NCI-H2081 treated with DMSO at 0.1 percent for 48 hours (cell line): ENCODE measurements around the gene NEUROG1.

Experiments
- DNase-seq: peaks from one replicate; lab custom pipeline; 2025; lab: John Stamatoyannopoulos, UW

Gene NEUROG1

GRCh38 chr5:135535820-135536801 lies at the start of gene NEUROG1:
TSS of gene NEUROG1 (minus strand) at chr5:135535964. CDS start at chr5:135535690, 274 bp downstream.
- DNase-seq: no peak

- no peak for DNase-seq
These were observed 49.2 kb upstream of the NEUROG1 start for GRCh38 chr5:135584918-135585317.

- DNase-seq: no peak
These were observed 48.5 kb upstream of the NEUROG1 start for GRCh38 chr5:135584276-135584675.

GRCh38 chr5:135582099-135582781 lies 46.5 kb upstream of the NEUROG1 start:
- no peak for DNase-seq

DNA sequence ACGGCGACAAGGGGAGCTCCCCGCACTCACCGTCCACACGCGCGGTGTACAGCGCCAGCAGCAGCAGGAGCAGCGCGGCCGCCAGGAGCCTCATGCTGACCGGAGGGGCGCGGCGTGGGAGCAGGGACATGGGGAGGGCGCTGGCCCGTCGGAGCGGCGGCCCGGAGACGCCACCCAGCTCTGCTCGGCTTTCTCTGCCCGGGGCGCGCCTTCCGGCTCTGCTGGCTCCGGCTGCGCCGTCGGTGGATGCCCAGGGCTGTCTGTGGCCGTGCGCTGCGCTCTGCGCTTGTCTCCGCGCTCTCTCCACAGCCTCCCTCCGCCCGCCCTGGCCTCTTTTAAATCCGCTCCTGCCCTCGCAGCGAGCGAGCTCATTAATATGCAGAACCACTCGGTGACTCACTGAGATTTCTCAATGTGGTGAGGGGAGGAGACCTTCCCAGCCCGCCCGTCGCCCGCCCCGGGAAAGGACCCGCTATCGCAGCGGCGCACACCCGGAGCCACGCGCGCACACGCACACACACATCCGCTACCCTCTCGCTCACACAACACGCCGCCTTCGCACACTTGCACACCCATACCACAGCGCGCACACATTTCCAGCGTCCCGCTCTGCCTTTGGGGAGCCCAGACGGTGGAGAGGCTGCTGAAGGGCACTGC lies 43.0 kb upstream of the NEUROG1 start, which contains the start of gene CXCL14:
CXCL14 (minus strand) TSS at position 307 of the 657 bp plus-strand sequence; CDS start at position 94, 213 bp downstream.
- DNase-seq: no peak

DNA sequence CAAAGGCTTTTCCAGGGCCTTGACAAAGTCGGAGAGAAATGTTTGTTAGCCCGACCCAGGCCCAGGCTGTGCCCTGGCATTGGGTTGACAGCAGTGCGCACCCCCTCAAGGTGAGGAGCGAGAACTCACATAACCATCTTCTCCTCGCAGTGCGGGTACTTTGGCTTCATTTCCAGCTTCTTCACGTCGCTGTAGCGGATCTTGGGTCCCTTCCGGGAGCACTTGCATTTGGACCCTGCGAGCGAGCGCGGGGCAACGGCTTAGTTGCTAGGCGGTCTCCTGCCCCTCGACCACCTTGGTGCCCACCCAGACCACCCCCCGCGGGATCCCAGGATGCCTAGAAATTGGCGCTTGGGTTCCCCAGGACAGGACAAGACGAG lies 42.5 kb upstream of the NEUROG1 start:
- DNase-seq: no peak

DNA sequence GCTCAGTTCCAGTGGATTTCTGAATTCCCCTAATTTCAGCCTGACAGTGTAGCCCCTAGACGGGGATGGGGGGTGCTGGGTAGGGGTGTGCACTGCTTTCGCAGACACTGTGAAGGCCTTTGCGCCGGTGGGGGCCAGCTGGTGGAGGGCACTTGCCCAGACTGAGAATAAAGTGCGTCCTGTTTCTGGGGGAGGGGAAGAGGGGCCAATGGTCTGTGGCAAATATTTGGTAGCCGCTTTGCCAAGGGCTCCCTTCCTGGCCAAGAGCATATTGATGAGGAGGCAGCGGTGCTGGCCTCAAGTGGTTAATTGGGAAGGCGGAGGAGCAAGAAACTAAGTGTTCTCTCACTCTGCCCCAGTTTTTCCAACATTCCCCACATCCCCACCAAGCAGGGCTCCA lies 41.7 kb upstream of the NEUROG1 start:
- DNase-seq: no peak

DNA sequence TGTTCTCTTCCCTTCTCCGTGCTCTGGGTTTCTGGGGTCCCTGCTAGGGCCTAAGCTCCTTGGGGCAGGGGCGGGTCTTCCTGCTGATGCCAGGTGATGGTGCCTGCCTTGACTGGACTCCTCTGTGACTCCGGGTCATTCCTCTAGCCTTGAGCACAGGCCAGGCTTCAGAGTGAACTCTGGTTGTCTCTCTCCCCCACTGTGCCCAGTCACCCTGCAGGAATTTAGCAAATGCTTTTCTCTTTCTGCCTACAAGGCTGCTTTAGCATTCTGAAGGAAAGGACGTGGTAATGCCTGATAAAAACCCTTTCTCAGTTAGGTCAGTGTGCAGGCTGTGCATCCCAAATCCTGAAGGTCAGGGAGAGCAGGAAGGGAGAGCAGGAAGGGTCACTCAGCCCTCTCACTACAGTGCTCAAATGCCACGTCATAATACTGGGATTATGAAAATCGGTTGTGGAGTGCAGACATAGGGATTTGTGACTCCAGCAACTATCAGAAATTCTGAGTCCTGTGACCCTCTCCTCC lies 40.4 kb upstream of the NEUROG1 start:
- DNase-seq: no peak

GRCh38 chr5:135574493-135574892 lies 38.7 kb upstream of the NEUROG1 start:
- no peak for DNase-seq

DNA sequence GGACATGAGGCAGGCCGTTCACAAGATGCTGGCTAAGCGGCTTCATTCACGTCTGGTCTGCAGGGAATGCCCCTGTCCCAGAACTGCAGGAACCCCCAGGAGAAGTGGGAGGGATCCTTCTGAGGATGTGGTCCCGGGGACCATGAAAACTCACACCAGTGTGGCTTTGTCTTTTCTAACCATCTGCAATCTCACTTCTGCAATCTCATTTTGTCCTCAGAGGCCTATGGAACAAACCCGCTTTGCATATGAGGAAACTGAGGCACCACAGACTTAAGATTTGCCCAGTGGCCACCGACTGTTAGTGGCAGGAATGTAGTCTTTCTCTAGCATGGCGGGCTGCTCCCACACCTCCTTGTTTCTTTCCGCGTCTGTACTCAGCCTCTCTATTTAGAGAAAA lies 36.1 kb upstream of the NEUROG1 start:
- no peak for DNase-seq

DNA sequence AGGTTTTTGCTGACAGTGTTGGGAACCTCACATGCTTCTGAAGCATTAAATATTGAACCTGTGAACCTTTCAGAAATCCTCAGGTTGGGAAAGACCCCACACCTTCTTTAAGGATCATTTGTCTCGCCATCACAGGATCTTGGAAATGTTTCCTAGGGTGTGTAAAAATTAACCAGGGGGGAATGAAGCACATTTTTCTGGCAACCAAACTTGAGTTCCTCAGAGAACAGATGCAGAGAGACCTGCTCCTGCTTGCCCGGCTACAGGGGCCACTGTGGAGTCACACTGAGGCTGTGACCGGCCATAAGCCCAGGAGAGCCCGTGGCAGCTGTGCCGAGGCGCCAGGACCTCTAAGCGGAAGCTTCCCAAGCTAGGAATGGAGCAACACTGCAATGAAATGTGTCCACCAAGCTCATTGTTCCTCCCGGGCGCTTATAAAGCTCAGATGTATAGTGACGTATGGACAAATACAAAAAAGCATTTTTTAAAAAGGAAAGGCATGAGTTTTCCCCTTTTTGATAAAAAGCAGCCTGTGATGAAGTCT lies 35.4 kb upstream of the NEUROG1 start:
- DNase-seq: no peak

GRCh38 chr5:135570453-135570764 lies 34.6 kb upstream of the NEUROG1 start:
- no peak for DNase-seq

GRCh38 chr5:135569755-135570452 lies 34.1 kb upstream of the NEUROG1 start:
- no peak for DNase-seq

DNA sequence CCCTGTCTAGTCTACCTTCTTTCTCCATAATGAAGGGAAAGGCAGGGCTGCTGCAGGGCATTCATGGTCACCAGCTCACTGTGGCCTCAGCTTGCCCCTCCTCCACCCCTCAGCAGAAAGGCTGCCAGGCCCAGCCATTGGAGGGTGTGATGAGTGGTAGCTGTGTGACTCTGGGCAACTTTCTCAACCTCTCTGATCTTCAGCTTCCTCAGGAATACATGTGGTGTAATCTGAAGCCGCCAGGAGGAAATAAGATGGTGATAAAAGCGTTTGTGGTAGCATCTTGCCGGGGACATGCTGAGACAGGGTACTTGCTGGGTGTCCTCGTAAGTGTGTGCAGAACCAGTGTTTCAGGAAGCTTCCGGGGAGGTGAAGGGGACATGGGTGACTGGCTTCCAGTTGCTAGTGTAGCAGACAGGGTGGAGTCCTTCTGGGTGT lies 33.2 kb upstream of the NEUROG1 start:
- DNase-seq: no peak

DNA sequence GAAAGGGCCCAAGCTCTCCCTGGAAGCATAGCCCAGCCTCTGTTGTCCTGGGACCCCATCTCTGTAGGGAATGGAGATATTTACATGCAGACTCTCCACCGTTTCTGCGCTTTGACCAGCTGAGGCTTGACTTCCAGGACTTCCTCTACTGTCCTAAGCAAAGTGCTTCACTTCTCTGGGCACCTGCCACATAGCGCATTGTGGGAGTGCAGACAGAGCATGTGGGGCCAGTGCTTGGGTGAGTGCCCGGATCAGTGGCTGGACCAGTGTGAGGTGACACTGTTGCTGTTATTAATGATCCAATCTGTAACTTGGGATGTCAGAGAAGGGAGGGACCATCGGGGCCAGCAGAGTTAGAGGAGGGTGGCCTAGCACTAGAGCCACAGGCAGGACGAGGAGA lies 32.5 kb upstream of the NEUROG1 start:
- no peak for DNase-seq

GRCh38 chr5:135567661-135568060 lies 31.9 kb upstream of the NEUROG1 start:
- DNase-seq: no peak

GRCh38 chr5:135566422-135567400 lies 30.9 kb upstream of the NEUROG1 start:
- no peak for DNase-seq

GRCh38 chr5:135565725-135566421 lies 30.1 kb upstream of the NEUROG1 start:
- DNase-seq: no peak

DNA sequence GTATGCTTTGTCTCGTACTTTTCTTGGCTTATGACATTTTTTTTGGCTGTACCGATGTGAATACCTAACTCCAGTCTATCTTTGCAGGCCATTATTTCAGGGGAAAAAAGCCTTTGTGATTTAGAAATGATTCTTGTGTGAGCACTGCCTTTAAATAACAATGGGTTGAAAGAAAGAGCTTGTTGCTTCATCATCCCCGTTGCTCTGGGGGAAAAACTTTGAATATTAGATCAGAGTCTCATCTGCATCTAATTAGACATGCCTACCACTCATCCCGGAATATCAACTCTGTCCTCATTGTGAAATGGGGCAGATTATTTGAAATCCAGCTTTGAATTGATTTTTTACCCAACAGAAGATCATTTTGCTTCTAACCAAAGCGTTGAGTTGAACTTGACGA lies 29.5 kb upstream of the NEUROG1 start:
- no peak for DNase-seq

DNA sequence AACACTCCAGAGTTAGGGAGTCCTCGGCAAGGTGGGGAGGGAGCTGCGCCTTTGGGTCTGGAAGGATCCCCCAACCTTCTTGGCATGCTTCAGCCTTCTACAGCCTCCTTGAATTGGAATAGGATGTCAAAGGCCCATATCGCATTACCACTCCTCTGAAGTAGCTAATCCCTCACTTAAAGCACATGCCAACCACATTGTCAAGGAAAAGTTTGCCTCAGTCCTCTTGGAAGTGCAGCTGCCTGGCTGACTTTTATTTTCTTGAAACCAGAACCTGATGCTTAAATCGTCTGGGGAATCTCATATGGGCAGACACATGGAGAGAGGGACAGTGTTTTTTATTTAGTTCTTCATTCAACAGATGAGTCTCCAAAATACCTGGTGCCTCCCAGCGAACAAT lies 28.6 kb upstream of the NEUROG1 start:
- no peak for DNase-seq
